ENCODE results near the gene IFNA1. TPM values are rescaled to one million over a fixed set of nuclear protein-coding genes. Genes with fewer than 3 reads are reported as not detected.

The IFNA1 gene
- total RNA-seq, 2 donors from 2014 or later: not detected

- no peak overlapping the region for H3K27ac ChIP-seq (ENCODE audit: low read depth, low read length)
- H3K4me1 ChIP-seq (ENCODE audit: control insufficient read depth, insufficient read depth, low read length): no peaks in the 10 kb centered on the region
- H3K9me3 ChIP-seq (ENCODE audit: control insufficient read depth, low read length): peaks cover 23% of the 10 kb centered on the region
- peaks cover 25% of the 10 kb centered on the region for H3K9me3 Mint-ChIP-seq
- H3K9ac ChIP-seq (ENCODE audit: extremely low read depth, low read length, poor library complexity, severe bottlenecking): no peak overlapping the region
- TF ChIP-seq, protein P1, sequence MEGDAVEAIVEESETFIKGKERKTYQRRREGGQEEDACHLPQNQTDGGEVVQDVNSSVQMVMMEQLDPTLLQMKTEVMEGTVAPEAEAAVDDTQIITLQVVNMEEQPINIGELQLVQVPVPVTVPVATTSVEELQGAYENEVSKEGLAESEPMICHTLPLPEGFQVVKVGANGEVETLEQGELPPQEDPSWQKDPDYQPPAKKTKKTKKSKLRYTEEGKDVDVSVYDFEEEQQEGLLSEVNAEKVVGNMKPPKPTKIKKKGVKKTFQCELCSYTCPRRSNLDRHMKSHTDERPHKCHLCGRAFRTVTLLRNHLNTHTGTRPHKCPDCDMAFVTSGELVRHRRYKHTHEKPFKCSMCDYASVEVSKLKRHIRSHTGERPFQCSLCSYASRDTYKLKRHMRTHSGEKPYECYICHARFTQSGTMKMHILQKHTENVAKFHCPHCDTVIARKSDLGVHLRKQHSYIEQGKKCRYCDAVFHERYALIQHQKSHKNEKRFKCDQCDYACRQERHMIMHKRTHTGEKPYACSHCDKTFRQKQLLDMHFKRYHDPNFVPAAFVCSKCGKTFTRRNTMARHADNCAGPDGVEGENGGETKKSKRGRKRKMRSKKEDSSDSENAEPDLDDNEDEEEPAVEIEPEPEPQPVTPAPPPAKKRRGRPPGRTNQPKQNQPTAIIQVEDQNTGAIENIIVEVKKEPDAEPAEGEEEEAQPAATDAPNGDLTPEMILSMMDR (conservative IDR thresholded peaks at IDR 0.05): no peak
- no peak overlapping the region for H3K27ac Mint-ChIP-seq
- H3K27me3 ChIP-seq (ENCODE audit: control insufficient read depth, insufficient read depth, low read length, poor library complexity, severe bottlenecking): no peaks in the 10 kb centered on the region
- peaks cover 5% of the 10 kb centered on the region for H3K27me3 Mint-ChIP-seq (ENCODE audit: insufficient read depth)
- no peak overlapping the region for H3K4me3 Mint-ChIP-seq
- peaks cover 4% of the 10 kb centered on the region for H3K36me3 Mint-ChIP-seq (ENCODE audit: low read depth)
- H3K4me1 Mint-ChIP-seq: peaks cover 2% of the 10 kb centered on the region
- no peak overlapping the region for H3K4me3 ChIP-seq (ENCODE audit: low read length)
- 100% methylated on average over 1 of the region's 1 CpG; no CpG with 5 or more reads in 1 of the 2 experiments for WGBS, 2 experiments (ENCODE audit: insufficient coverage in 1 of 2, insufficient read length in 1 of 2)
- DNase-seq: no peak
- H3K36me3 ChIP-seq (ENCODE audit: control insufficient read depth, insufficient read depth, low read length): no peaks in the 10 kb centered on the region
Measured at GRCh38 chr9:21461377-21461776, 21.1 kb downstream of the IFNA1 start.

DNA sequence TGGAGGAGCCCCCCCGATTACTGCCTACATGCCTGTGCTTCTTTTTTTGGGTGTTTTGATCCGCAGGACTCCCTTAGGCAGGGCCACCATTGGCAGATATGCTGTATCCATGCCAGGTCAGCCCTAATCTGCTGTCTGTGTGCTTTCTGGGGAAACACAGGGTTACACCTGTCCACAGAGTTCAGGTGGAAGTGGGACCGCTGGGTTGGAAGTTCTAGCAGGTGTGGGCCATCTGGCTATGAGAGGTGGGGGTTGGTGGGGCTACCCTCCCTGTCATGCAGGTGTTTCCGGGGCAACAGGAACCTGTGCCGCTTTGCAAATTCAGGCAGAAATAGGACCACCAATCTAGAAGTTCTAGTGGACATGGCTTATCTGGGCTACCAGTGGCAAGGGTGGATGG, 24.9 kb downstream of the IFNA1 start:
- peaks cover 21% of the 10 kb centered on the region for H3K9me3 Mint-ChIP-seq
- H3K36me3 Mint-ChIP-seq (ENCODE audit: low read depth): peaks cover 4% of the 10 kb centered on the region
- H3K9ac ChIP-seq (ENCODE audit: extremely low read depth, low read length, poor library complexity, severe bottlenecking): no peak overlapping the region
- H3K27ac ChIP-seq (ENCODE audit: low read depth, low read length): no peak overlapping the region
- no peaks in the 10 kb centered on the region for H3K27me3 ChIP-seq (ENCODE audit: control insufficient read depth, insufficient read depth, low read length, poor library complexity, severe bottlenecking)
- H3K4me3 ChIP-seq (ENCODE audit: low read length): no peak overlapping the region
- H3K27ac Mint-ChIP-seq: no peak overlapping the region
- WGBS, 2 experiments (ENCODE audit: insufficient coverage in 1 of 2, insufficient read length in 1 of 2): 87 to 100% methylated on average over 3 to 5 of the region's 5 CpGs
- H3K27me3 Mint-ChIP-seq (ENCODE audit: insufficient read depth): peaks cover 2% of the 10 kb centered on the region
- no peak overlapping the region for H3K4me3 Mint-ChIP-seq
- TF ChIP-seq, protein P1 (conservative IDR thresholded peaks at IDR 0.05): no peak
- H3K36me3 ChIP-seq (ENCODE audit: control insufficient read depth, insufficient read depth, low read length): no peaks in the 10 kb centered on the region
- peaks cover 23% of the 10 kb centered on the region for H3K9me3 ChIP-seq (ENCODE audit: control insufficient read depth, low read length)
- no peaks in the 10 kb centered on the region for H3K4me1 ChIP-seq (ENCODE audit: control insufficient read depth, insufficient read depth, low read length)
- peaks cover 4% of the 10 kb centered on the region for H3K4me1 Mint-ChIP-seq
- DNase-seq: no peak

DNA sequence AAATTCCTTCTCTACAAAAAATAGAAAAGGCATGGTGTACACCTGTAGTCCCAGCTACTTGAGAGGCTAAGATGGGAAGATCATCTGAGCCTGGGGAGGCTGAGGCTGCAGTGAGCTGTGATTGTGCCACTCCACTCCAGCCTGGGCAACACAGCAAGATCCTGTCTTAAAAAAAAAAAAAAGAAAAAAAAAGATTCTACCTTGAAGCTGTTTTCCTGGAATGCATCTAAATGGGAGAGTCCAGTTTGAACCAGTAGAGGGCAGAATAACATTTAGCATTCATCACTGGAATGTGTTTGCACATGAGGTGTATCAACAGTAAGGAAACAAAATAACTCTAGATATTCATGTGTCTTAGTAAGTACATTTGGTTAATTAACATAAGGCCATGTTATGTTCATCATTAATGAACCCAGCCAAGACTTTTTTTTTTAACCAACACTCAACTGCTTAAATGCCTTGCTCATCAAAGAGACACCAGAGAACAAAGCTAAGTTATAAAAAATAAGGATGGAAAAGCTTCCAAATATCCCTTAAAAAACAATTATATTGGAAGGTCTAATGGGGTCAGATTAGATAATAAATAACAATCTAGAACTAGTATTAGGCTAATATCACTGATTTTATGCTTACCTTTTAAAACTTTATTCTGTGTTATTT, 25.8 kb downstream of the IFNA1 start:
- no peak overlapping the region for H3K9ac ChIP-seq (ENCODE audit: extremely low read depth, low read length, poor library complexity, severe bottlenecking)
- peaks cover 21% of the 10 kb centered on the region for H3K9me3 Mint-ChIP-seq
- H3K4me1 ChIP-seq (ENCODE audit: control insufficient read depth, insufficient read depth, low read length): no peaks in the 10 kb centered on the region
- no peaks in the 10 kb centered on the region for H3K27me3 ChIP-seq (ENCODE audit: control insufficient read depth, insufficient read depth, low read length, poor library complexity, severe bottlenecking)
- peaks cover 2% of the 10 kb centered on the region for H3K27me3 Mint-ChIP-seq (ENCODE audit: insufficient read depth)
- H3K4me3 ChIP-seq (ENCODE audit: low read length): no peak overlapping the region
- DNase-seq: no peak
- TF ChIP-seq, protein P1 (conservative IDR thresholded peaks at IDR 0.05): peak; percentile 86
- H3K27ac Mint-ChIP-seq: no peak overlapping the region
- no peak overlapping the region for H3K27ac ChIP-seq (ENCODE audit: low read depth, low read length)
- H3K4me1 Mint-ChIP-seq: peaks cover 8% of the 10 kb centered on the region
- H3K36me3 Mint-ChIP-seq (ENCODE audit: low read depth): peaks cover 4% of the 10 kb centered on the region
- peaks cover 23% of the 10 kb centered on the region for H3K9me3 ChIP-seq (ENCODE audit: control insufficient read depth, low read length)
- H3K36me3 ChIP-seq (ENCODE audit: control insufficient read depth, insufficient read depth, low read length): no peaks in the 10 kb centered on the region
- H3K4me3 Mint-ChIP-seq: no peak overlapping the region

All from endodermal cell (in vitro differentiated cells).